ENCODE measurements around the gene TM7SF2. TPM values are rescaled to one million over a fixed set of nuclear protein-coding genes. Genes with fewer than 3 reads are reported as not detected.

Gene TM7SF2
- polyA plus RNA-seq, 3 donors, result 1.8 to 4.5 (median 1.8) TPM

DNA sequence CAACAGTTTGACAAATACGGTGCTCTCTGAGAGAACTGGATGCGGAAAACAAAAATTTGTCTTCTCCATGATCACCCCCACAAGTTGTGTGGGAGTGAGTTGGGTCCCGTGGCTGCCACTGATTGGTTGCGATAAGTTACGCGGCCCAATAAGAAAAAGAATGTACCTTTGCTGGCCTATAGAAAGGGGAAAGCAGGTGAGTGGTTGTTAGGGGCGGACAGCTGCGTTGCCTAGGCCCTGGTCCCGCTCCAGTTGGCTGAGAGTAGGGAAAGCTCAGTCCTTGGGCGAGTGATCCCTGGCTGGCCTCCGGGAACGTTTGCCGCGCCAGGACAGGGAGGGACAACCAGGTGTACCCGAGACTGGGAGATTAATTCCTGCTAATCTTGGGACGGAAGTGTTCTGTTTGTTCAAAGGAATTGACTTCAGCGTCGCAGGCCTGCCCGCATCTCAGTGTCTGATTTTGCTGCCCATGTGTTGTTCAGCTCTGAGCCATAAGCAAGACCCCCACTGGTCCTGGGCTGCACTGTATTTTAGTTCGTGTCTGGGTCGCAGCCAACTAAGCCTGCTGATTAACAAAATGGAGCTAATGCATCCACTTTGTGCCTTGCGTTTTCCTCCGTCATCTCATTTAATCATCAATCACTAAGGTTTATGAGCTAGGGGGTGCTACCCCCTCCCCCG, 23.4 kb downstream of the TM7SF2 start:
- Mint-ChIP-seq H3K9me3 (no peaks in the 10 kb centered on the region), H3K36me3 (peaks cover 21 to 39% of the 10 kb centered on the region in 2 donors), H3K27me3 (ENCODE audit: low read depth in 3 of 3) (peaks cover 0 to 2% (median 2%) of the 10 kb centered on the region in 3 donors), H3K4me3 (peak overlapping the region; percentile 92 to 99), H3K4me1 (peaks cover 29% of the 10 kb centered on the region), H3K27ac (peak overlapping the region; percentile 99 to 100 (median 99))
- Histone ChIP-seq H3K4me2 (replicated peaks; ENCODE audit: extremely low read depth, low read length, poor library complexity, severe bottlenecking) (peak overlapping the region; percentile 95), H3K9me3 (replicated peaks in 1 of 2; ENCODE audit: control insufficient read depth in 1 of 2, insufficient read depth in 1 of 2, low read length in 2 of 2) (no peaks in the 10 kb centered on the region), H3K4me3 (replicated peaks in 1 of 3; ENCODE audit: low read depth in 2 of 3, low read length in 3 of 3) (peak overlapping the region; percentile 51 to 98 (median 92)), H3K9ac (ENCODE audit: insufficient read depth, low read length, poor library complexity, severe bottlenecking) (peak overlapping the region; percentile 99), H3K79me2 (ENCODE audit: insufficient read depth, low read length) (peaks cover 38% of the 10 kb centered on the region), H3K27ac (ENCODE audit: low read depth in 1 of 2, low read length in 2 of 2) (peak overlapping the region; percentile 99 to 100), H3K4me1 (ENCODE audit: control insufficient read depth in 1 of 2, insufficient read depth in 2 of 2, low read length in 2 of 2) (peaks cover 30 to 31% of the 10 kb centered on the region in 2 donors), H4K20me1 (ENCODE audit: insufficient read depth, low read length) (peaks cover 24% of the 10 kb centered on the region), H2AFZ (ENCODE audit: insufficient read depth, low read depth, low read length, poor library complexity, severe bottlenecking) (peak overlapping the region; percentile 84), H3K27me3 (ENCODE audit: control insufficient read depth in 2 of 2, insufficient read depth in 2 of 2, low read length in 2 of 2) (no peaks in the 10 kb centered on the region), H3K36me3 (replicated peaks in 1 of 2; ENCODE audit: control insufficient read depth in 1 of 2, insufficient read depth in 2 of 2, low read length in 2 of 2) (peaks cover 23 to 27% of the 10 kb centered on the region in 2 donors)
- DNase-seq, result peak; percentile 90 to 93 (median 90)
- intact Hi-C loops (cut with micrococcal nuclease), result loop anchor here in 1 of 2 donors (2.0 kb wide), 2 partner anchors 16 to 18 kb away; partner anchors contain the start of gene ZNHIT2
- TF ChIP-seq, protein P1, sequence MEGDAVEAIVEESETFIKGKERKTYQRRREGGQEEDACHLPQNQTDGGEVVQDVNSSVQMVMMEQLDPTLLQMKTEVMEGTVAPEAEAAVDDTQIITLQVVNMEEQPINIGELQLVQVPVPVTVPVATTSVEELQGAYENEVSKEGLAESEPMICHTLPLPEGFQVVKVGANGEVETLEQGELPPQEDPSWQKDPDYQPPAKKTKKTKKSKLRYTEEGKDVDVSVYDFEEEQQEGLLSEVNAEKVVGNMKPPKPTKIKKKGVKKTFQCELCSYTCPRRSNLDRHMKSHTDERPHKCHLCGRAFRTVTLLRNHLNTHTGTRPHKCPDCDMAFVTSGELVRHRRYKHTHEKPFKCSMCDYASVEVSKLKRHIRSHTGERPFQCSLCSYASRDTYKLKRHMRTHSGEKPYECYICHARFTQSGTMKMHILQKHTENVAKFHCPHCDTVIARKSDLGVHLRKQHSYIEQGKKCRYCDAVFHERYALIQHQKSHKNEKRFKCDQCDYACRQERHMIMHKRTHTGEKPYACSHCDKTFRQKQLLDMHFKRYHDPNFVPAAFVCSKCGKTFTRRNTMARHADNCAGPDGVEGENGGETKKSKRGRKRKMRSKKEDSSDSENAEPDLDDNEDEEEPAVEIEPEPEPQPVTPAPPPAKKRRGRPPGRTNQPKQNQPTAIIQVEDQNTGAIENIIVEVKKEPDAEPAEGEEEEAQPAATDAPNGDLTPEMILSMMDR (IDR thresholded peaks at IDR 0.05), result no peak
- 4% methylated on average over 22 of the region's 24 CpGs for WGBS (ENCODE audit: insufficient coverage)

DNA sequence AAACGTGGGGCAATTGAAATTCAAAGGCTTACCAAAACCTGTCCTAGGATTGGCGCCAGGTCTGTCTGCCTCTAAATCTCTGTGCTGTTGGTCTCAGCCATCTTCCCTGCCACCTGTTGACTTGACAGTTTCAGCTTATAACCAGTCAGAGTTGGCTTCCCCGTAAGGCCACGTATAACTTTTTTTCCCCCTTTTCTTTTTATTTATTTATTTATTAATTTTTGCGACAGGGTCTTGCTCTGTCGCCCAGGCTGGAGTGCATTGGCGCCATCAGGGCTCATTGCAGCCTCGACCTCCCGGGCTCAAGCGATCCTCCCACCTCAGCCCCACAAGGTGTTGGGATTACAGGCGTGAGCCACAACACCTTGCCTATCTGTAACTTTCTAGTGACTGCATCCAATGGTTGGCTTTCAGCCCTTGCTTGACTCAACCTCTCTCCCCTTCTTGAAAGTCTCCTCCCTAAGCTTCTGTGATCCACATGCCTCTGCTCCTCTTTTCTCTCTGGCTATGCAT, 24.0 kb downstream of the TM7SF2 start:
- peak overlapping the region; percentile 51 to 98 (median 92) for H3K4me3 ChIP-seq (replicated peaks in 1 of 3; ENCODE audit: low read depth in 2 of 3, low read length in 3 of 3)
- no peak for DNase-seq
- TF ChIP-seq, protein P1 (IDR thresholded peaks at IDR 0.05), result no peak
- Mint-ChIP-seq H3K27ac (peak overlapping the region; percentile 99 to 100 (median 99)), H3K27me3 (ENCODE audit: low read depth in 3 of 3) (peaks cover 0 to 4% (median 2%) of the 10 kb centered on the region in 3 donors), H3K9me3 (no peaks in the 10 kb centered on the region), H3K4me3 (peak overlapping the region; percentile 92 to 99), H3K4me1 (peaks cover 29% of the 10 kb centered on the region), H3K36me3 (peaks cover 16 to 33% of the 10 kb centered on the region in 2 donors)
- WGBS (ENCODE audit: insufficient coverage), result 76% methylated on average over 8 of the region's 11 CpGs
- H3K9me3 ChIP-seq (replicated peaks in 1 of 2; ENCODE audit: control insufficient read depth in 1 of 2, insufficient read depth in 1 of 2, low read length in 2 of 2), result no peaks in the 10 kb centered on the region
- peaks cover 38% of the 10 kb centered on the region for H3K79me2 ChIP-seq (ENCODE audit: insufficient read depth, low read length)
- peaks cover 22% of the 10 kb centered on the region for H4K20me1 ChIP-seq (ENCODE audit: insufficient read depth, low read length)
- peak overlapping the region; percentile 95 for H3K4me2 ChIP-seq (replicated peaks; ENCODE audit: extremely low read depth, low read length, poor library complexity, severe bottlenecking)
- H3K4me1 ChIP-seq (ENCODE audit: control insufficient read depth in 1 of 2, insufficient read depth in 2 of 2, low read length in 2 of 2), result peaks cover 30 to 31% of the 10 kb centered on the region in 2 donors
- intact Hi-C loops (cut with micrococcal nuclease), result loop anchor here in 1 of 2 donors (2.0 kb wide), 2 partner anchors 15 to 19 kb away; partner anchors contain the start of gene ZNHIT2
- H3K9ac ChIP-seq (ENCODE audit: insufficient read depth, low read length, poor library complexity, severe bottlenecking), result peak overlapping the region; percentile 99
- H3K27ac ChIP-seq (ENCODE audit: low read depth in 1 of 2, low read length in 2 of 2), result peak overlapping the region; percentile 99 to 100
- H3K36me3 ChIP-seq (replicated peaks in 1 of 2; ENCODE audit: control insufficient read depth in 1 of 2, insufficient read depth in 2 of 2, low read length in 2 of 2), result peaks cover 17 to 21% of the 10 kb centered on the region in 2 donors
- no peaks in the 10 kb centered on the region for H3K27me3 ChIP-seq (ENCODE audit: control insufficient read depth in 2 of 2, insufficient read depth in 2 of 2, low read length in 2 of 2)
- peak overlapping the region; percentile 84 for H2AFZ ChIP-seq (ENCODE audit: insufficient read depth, low read depth, low read length, poor library complexity, severe bottlenecking)
